ENCODE measurements around the gene BDNF. TPM values are rescaled to one million over a fixed set of nuclear protein-coding genes. Genes with fewer than 3 reads are reported as not detected.
"Not testable (repeated sequence)": the region's sequence is repeated elsewhere in the genome, so short reads cannot be mapped to it uniquely, and the experiment has no call there.

Gene BDNF
- total RNA-seq, 1 experiment from 2014 or later: 17.5 TPM

DNA sequence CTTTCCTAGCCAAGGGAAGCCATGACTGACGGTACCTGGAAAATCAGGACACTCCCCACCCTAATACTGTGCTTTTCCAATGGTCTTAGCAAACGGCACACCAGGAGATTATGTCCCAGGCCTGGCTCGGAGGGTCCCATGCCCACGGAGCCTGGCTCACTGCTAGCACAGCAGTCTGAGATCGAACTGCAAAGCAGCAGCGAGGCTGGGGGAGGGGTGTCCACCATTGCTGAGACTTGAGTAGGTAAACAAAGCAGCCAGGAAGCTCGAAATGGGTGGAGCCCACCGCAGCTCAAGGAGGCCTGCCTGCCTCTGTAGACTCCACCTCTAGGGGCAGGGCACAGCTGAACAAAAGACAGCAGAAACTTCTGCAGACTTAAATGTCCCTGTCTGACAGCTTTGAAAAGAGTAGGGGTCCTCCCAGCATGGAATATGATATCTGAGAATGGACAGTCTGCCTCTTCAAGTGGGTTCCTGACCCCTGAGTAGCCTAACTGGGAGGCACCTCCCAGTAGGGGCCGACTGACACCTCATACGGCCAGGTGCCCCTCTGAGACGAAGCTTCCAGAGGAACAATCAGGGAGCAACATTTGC lies 34.6 kb downstream of the BDNF start:
- DNase-seq (ENCODE audit: low spot score): not testable (repeated sequence)

DNA sequence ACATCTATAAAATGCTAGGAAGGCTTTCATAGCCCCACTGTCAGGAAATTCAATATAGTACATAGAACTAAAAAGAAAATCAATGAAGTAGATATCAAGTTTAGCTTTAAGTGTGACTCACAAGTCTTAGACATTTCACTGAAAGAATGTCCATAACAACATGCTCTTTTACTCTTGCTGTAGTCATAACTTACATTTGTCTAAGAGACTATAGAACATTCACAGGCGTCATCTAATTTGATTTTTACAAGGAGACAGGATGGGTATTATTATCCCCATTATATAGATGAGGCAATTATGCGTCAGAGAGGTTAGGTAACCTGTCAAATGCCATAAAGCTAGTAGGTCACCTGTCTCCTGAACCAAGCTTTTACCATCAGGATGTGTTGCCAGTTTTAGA lies 36.9 kb downstream of the BDNF start:
- DNase-seq (ENCODE audit: low spot score): no peak

GRCh38 chr11:27660171-27660570 lies 40.1 kb downstream of the BDNF start:
- no peak for DNase-seq (ENCODE audit: low spot score)

DNA sequence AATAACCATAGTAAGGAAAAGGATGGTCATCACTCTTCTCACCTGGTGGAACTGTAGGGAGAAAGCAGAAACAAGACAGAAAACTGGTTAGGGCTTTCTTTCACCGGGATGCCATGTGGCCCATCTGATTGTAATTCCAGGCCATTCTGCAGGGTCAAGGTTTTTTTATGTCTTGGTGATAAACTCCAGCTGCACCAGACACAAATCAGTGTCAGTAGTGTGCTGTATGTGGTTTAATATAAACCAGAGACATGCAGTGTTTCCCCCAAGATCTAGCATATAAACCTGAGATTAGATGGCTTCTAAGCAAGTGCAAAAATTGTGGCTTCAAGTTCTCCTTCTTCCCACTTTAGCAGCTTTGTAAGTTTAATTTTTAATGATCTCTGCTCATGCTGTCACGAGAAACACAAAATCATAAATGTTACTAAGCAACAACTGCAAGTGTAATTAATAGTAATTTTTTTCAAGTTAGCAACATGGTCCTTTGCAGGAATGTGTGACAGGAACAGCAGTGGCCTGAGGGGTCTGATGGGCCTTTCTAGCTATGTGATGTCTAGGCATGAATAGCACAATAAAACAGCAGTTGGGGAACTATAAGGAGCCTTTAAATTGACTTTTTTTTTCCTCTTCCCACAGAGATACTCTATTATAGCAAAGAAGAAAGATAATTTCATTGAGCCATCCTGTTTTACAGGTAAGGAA lies 41.6 kb downstream of the BDNF start:
- no peak for DNase-seq (ENCODE audit: low spot score)

- DNase-seq (ENCODE audit: low spot score): no peak
Observed at GRCh38 chr11:27656806-27657483, 43.3 kb downstream of the BDNF start.

GRCh38 chr11:27656320-27656719 lies 43.9 kb downstream of the BDNF start:
- no peak for DNase-seq (ENCODE audit: low spot score)

DNA sequence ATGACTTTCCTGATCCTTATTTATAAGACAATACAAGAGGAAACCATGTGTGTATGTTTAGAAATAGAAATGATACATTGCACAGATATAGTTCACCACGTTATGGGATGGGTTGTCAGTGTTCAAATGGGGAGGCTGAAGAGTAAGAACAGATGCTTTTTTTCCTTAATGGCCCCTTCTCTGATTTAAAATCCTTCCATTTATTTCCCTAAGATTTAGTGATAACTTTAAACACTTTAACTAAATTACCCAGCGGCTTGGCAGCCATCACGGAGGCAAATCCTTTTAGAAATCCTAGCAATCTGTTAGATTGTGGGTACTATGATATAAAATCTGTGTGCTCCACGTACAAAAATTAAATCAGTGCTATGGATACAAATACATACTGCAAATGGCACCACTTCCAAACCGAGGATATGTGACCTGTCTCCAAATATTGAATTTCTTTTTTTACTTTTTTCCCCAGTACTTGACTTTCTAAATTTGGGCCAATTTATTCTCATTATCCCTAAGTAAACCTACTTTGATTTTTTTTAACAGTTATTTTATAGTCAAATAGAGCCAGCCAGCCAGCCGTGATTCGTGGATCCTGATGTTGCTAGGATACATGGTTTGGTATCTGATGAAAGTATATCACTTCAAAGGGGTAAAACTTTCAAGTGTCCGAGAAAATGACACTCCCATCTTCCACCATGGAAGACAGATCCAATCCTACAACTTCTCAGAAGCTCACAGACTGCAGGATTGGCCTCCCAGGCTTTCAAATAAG lies 46.1 kb downstream of the BDNF start:
- no peak for DNase-seq (ENCODE audit: low spot score)

GRCh38 chr11:27651711-27652110 lies 48.5 kb downstream of the BDNF start:
- DNase-seq (ENCODE audit: low spot score): no peak

DNA sequence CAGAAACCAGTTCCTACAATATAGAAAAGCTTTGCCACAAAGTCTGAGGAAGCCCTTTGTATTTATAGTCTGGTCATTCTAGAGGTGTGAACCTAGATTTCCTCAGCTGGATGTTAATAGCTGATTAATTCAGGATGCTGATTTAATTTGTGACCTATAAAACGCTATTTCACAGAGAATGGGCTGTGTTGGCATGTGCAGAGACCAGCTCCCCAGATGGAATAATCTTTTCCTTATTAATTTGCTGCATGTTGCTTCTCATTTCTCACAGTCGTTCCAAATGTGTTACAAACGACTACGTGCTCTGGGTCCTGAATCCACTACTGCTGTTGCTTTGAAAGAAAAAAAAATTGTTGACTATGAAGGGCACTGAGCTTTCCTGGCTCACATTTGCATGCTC lies 49.3 kb downstream of the BDNF start:
- DNase-seq (ENCODE audit: low spot score): no peak

- DNase-seq (ENCODE audit: low spot score): no peak
Observed at GRCh38 chr11:27649800-27650199, 50.5 kb downstream of the BDNF start.

DNA sequence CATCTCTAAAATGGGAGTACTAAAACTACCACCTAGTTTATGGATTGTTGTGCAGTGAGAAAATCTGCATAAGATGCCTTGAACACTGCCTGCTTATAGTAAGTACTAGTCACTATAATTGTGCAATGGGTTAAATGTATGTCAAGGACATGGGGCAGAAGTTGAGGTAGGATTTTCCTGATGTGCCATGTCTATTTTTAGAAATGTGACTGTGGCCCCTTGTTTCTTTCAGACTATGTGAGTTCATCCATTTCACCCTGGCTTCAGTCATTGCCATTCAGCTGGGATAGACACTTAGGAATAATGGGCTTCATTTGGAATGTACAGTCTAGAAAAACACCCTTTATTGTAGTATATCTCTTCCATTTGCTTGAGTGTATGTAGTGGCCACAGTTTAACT lies 51.4 kb downstream of the BDNF start:
- no peak for DNase-seq (ENCODE audit: low spot score)

GRCh38 chr11:27646051-27646818 lies 54.0 kb downstream of the BDNF start:
- no peak for DNase-seq (ENCODE audit: low spot score)

DNA sequence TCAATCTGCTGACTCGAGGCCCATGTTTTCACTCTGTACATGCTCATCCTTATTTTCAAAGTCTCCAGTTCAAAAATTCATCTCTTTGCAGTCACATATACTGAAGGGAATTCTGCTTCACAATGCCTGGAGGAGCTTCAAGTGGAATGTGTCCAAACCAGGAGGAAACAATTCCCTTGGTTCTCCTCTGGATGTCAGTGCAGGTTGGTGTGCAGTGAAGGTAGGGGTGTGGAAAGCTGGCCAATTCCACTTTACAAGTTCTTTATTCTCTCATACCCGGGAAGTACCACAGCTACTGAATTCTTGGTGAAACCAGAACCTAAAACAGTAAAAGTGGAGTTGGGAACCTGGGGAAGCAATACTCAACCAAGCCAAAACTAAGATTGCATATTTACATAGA lies 57.3 kb downstream of the BDNF start:
- DNase-seq (ENCODE audit: low spot score): no peak

GRCh38 chr11:27640954-27641353 lies 59.3 kb downstream of the BDNF start:
- no peak for DNase-seq (ENCODE audit: low spot score)

DNA sequence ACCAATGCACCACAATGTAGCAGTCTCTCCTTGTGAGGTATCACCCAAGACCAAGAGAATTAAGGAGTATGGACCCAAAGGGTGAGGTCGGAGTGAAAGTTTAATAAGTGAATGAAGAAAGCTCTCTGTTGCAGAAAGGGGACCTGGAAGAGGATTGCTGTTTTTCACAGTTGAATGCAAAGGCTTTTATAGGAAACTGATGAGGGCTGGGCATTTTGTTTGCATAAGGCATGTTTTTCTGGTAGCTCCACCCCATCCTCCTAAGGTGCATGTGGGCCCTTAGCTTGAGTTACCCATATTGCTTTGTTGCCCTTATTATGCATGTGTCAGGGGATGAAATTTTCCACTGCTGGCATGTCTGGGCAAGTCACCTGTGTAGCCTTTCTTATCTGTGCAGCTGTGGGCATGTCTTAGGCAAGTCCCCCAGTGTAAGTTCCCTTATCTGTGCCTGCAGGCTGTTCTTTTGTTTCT lies 64.7 kb downstream of the BDNF start:
- DNase-seq (ENCODE audit: low spot score): no peak

DNA sequence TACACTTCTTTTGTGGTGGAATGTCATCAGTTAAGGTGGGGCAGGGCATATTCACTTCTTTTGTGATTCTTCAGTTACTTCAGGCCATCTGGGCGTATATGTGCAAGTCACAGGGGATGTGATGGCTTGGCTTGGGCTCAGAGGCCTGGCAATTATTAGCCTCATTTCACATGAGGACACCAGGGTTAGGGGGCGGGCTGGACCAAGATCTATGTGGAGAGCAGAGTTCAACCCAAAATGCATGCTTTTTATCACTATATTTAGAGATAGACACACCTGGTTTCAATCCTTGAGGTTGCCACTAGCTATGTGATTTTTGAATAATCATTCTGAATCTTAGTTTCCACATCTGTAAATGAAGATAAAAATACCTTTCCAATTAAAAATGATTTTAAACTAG lies 65.5 kb downstream of the BDNF start:
- not testable (repeated sequence) for DNase-seq (ENCODE audit: low spot score)

GRCh38 chr11:27634282-27634681 lies 66.0 kb downstream of the BDNF start:
- DNase-seq (ENCODE audit: low spot score): not testable (repeated sequence)

DNA sequence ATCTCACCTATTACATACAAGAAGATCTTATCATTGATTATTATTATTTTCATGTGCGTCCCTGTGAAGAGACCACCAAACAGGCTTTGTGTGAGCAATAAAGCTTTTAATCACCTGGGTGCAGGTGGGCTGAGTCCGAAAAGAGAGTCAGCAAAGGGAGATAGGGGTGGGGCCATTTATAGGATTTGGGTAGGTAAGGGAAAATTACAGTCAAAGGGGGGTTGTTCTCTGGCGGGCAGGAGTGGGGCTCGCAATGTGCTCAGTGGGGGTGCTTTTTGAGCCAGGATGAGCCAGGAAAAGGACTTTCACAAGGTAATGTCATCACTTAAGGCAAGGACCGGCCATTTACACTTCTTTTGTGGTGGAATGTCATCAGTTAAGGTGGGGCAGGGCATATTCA lies 71.2 kb downstream of the BDNF start:
- DNase-seq (ENCODE audit: low spot score): not testable (repeated sequence)

GRCh38 chr11:27627979-27628378 lies 72.3 kb downstream of the BDNF start:
- no peak for DNase-seq (ENCODE audit: low spot score)

DNA sequence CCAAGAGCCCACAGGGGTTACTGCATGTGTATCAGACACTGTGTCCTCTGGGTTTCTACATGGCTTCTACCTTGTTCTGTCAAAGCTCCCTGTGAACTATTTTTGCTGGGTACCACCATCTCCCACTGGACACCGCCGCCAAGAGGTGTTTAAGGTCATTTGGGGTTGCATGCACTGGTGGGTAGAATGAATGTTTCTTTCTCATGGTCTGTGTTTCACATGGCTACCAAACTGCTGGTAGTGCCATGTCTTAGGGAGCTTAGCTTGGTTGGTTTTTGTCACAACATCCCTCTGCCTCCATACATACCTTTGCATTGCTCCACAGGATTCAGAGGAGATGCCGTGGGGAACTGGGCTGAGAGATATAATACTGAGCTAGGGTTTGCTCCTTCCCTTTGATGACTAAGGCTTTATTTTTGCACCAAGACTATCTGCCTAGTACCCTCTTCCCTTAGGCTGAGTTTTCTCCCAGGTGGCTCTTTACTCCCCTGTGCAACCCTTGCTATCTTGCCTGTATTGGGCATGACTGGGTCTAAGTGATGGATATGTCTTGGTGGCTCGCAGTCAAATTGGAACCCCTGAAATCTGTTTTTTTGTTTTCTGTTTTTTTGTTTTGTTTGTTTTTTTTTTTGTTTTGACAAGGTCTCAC lies 73.2 kb downstream of the BDNF start:
- no peak for DNase-seq (ENCODE audit: low spot score)

Data from A172 (cell line).